H9 (cell line): ENCODE data around the gene PPP1CA. TPM values are rescaled to one million over a fixed set of nuclear protein-coding genes. Genes with fewer than 3 reads are reported as not detected.

Experiments used
- DNase-seq: peaks from one replicate; pipeline ENCODE4 v3.0.0-alpha.2; 2017
- H2AFZ ChIP-seq: one replicate; pipeline ENCODE4 v1.6.1; 2013; ENCODE audit warnings: mild to moderate bottlenecking, low read length, control low read depth, moderate library complexity
- H2AK5ac ChIP-seq: 2 replicates; pipeline ENCODE4 v1.6.1; 2013; ENCODE audit warnings: low read length, control low read depth, mixed read lengths; ENCODE audit not compliant: insufficient read length
- H2BK120ac ChIP-seq: one replicate; pipeline ENCODE4 v1.6.1; 2013; ENCODE audit warnings: low read depth, mild to moderate bottlenecking, low read length, control low read depth, inconsistent platforms; ENCODE audit not compliant: poor library complexity, severe bottlenecking
- H2BK12ac ChIP-seq: 2 replicates; pipeline ENCODE4 v1.6.1; 2013; ENCODE audit warnings: low read length, control low read depth, mixed read lengths, low read depth; ENCODE audit not compliant: insufficient read length
- H2BK15ac ChIP-seq: 2 replicates; pipeline ENCODE4 v1.6.1; 2013; ENCODE audit warnings: low read depth, low read length, control low read depth
- H2BK20ac ChIP-seq: one replicate; pipeline ENCODE4 v1.6.1; 2013; ENCODE audit warnings: low read depth, mild to moderate bottlenecking, low read length, control low read depth, inconsistent platforms; ENCODE audit not compliant: poor library complexity, severe bottlenecking
- H2BK5ac ChIP-seq: 2 replicates; pipeline ENCODE4 v1.6.1; 2013; ENCODE audit warnings: low read length, control low read depth, mixed read lengths; ENCODE audit not compliant: insufficient read length
- H3K14ac ChIP-seq: 2 replicates; pipeline ENCODE4 v1.6.1; 2013; ENCODE audit warnings: low read length, control low read depth; ENCODE audit not compliant: insufficient read depth
- H3K18ac ChIP-seq: 2 replicates; pipeline ENCODE4 v1.6.1; 2013; ENCODE audit warnings: low read depth, mild to moderate bottlenecking, mixed read lengths, low read length, control low read depth; ENCODE audit not compliant: insufficient read length
- H3K23ac ChIP-seq: 2 replicates; pipeline ENCODE4 v1.6.1; 2013; ENCODE audit warnings: low read length, control low read depth, mixed read lengths, low read depth; ENCODE audit not compliant: insufficient read length
- H3K23me2 ChIP-seq: 2 replicates; pipeline ENCODE4 v1.6.1; 2013; ENCODE audit warnings: low read depth, mild to moderate bottlenecking, mixed read lengths, low read length, control low read depth; ENCODE audit not compliant: insufficient read length, poor library complexity, severe bottlenecking
- H3K27ac ChIP-seq: 2 replicates; pipeline ENCODE4 v1.5.1; 2013; ENCODE audit warnings: low read length, control low read depth, mixed read lengths, low read depth; ENCODE audit not compliant: insufficient read length
- H3K27me3 ChIP-seq: 2 replicates; pipeline ENCODE4 v1.6.1; 2013; ENCODE audit warnings: low read length, control low read depth, inconsistent platforms; ENCODE audit not compliant: insufficient read depth
- H3K4ac ChIP-seq: 2 replicates; pipeline ENCODE4 v1.6.1; 2013; ENCODE audit warnings: low read depth, mild to moderate bottlenecking, control low read depth, inconsistent platforms, low read length, moderate library complexity
- H3K4me1 ChIP-seq: 2 replicates; pipeline ENCODE4 v1.6.1; 2013; ENCODE audit warnings: low read length, control low read depth, inconsistent platforms; ENCODE audit not compliant: insufficient read depth
- H3K4me2 ChIP-seq: 2 replicates; pipeline ENCODE4 v1.6.1; 2013; ENCODE audit warnings: low read length, control low read depth, mixed read lengths; ENCODE audit not compliant: insufficient read length, insufficient read depth
- H3K56ac ChIP-seq: 2 replicates; pipeline ENCODE4 v1.6.1; 2013; ENCODE audit warnings: low read depth, mild to moderate bottlenecking, mixed read lengths, low read length, control low read depth; ENCODE audit not compliant: insufficient read length
- H3K79me1 ChIP-seq: 2 replicates; pipeline ENCODE4 v1.6.1; 2013; ENCODE audit warnings: low read depth, mild to moderate bottlenecking, moderate library complexity, low read length, control low read depth, inconsistent platforms; ENCODE audit not compliant: insufficient read depth, poor library complexity, severe bottlenecking
- H3K79me2 ChIP-seq: 2 replicates; pipeline ENCODE4 v1.6.1; 2013; ENCODE audit warnings: low read length, control low read depth, inconsistent platforms; ENCODE audit not compliant: insufficient read depth
- H3K9ac ChIP-seq: 2 replicates; pipeline ENCODE4 v1.6.1; 2013; ENCODE audit warnings: low read length, control low read depth, mixed read lengths; ENCODE audit not compliant: insufficient read length; ENCODE audit errors: extremely low read depth
- H3K9me3 ChIP-seq: one replicate; pipeline ENCODE4 v1.6.1; 2013; ENCODE audit warnings: low read depth, low read length, inconsistent platforms; ENCODE audit not compliant: control insufficient read depth
- H3T11ph ChIP-seq: one replicate; pipeline ENCODE4 v1.6.1; 2013; ENCODE audit warnings: mild to moderate bottlenecking, low read length, control low read depth, inconsistent platforms
- H4K20me1 ChIP-seq: one replicate; pipeline ENCODE4 v1.6.1; 2013; ENCODE audit not compliant: control insufficient read depth, insufficient read length, insufficient read depth
- H4K5ac ChIP-seq: 2 replicates; pipeline ENCODE4 v1.6.1; 2013; ENCODE audit warnings: low read depth, mild to moderate bottlenecking, mixed read lengths, low read length, control low read depth; ENCODE audit not compliant: insufficient read length
- H4K8ac ChIP-seq: replicated peaks from 2 replicates; pipeline ENCODE4 v1.6.1; 2013; ENCODE audit warnings: low read length, control low read depth, mixed read lengths, low read depth; ENCODE audit not compliant: insufficient read length
- H4K91ac ChIP-seq: 2 replicates; pipeline ENCODE4 v1.6.1; 2013; ENCODE audit warnings: low read depth, mild to moderate bottlenecking, moderate library complexity, mixed read lengths, low read length, control low read depth; ENCODE audit not compliant: insufficient read length
- H3K27ac Mint-ChIP-seq, 3 experiments: 2 replicates in 2 of 3; 3 replicates in 1 of 3; pipeline ENCODE4 v1.8.0; 2020 to 2021; ENCODE audit warnings: mixed read lengths in 3 of 3, mild to moderate bottlenecking in 1 of 3, moderate library complexity in 1 of 3
- H3K27me3 Mint-ChIP-seq: 2 replicates; pipeline ENCODE4 v1.8.0; 2021; ENCODE audit warnings: low read depth, mild to moderate bottlenecking, moderate library complexity, mixed read lengths
- H3K36me3 Mint-ChIP-seq, 3 experiments: 2 replicates in 2 of 3; 3 replicates in 1 of 3; pipeline ENCODE4 v1.8.0; 2020 to 2021; ENCODE audit warnings: low read depth in 3 of 3, mixed read lengths in 3 of 3; ENCODE audit not compliant: insufficient read depth in 1 of 3
- H3K4me1 Mint-ChIP-seq, 2 experiments: 2 replicates each; pipeline ENCODE4 v1.8.0; 2020; ENCODE audit warnings: mixed read lengths in 2 of 2
- H3K4me3 Mint-ChIP-seq, 2 experiments: 2 replicates in 1 of 2; 3 replicates in 1 of 2; pipeline ENCODE4 v1.8.0; 2020 to 2021; ENCODE audit warnings: mild to moderate bottlenecking in 2 of 2, mixed read lengths in 2 of 2, moderate library complexity in 1 of 2
- H3K9me3 Mint-ChIP-seq, 2 experiments: 2 replicates in 1 of 2; 3 replicates in 1 of 2; pipeline ENCODE4 v1.8.0; 2020; ENCODE audit warnings: mild to moderate bottlenecking in 2 of 2, mixed read lengths in 2 of 2, moderate library complexity in 1 of 2
- WGBS: extraction: QIAGEN DNeasy Blood & Tissue Kit; methylation state at CpG from one replicate; pipeline ENCODE4 v1.1.7; 2013; ENCODE audit warnings: missing lambda C conversion rate, low lambda C conversion rate, mixed read lengths; ENCODE audit not compliant: insufficient read length; ENCODE audit errors: extremely low coverage; 5-methylcytosine and 5-hydroxymethylcytosine counted together
- total RNA-seq: library from RNA; stranded (reverse); gene quantifications from 2 replicates; pipeline ENCODE4 v1.2.1, GENCODE V29; 2021
- TF ChIP-seq, protein P1 (sequence below): fragments of 200-600 bp; sonication (generic); conservative IDR thresholded peaks from 3 replicates; pipeline ENCODE4 v1.8.0; 2021; ENCODE audit warnings: antibody characterized with exemption, mild to moderate bottlenecking

PPP1CA gene
- total RNA-seq, 1 experiment from 2014 or later = 205 TPM

DNA sequence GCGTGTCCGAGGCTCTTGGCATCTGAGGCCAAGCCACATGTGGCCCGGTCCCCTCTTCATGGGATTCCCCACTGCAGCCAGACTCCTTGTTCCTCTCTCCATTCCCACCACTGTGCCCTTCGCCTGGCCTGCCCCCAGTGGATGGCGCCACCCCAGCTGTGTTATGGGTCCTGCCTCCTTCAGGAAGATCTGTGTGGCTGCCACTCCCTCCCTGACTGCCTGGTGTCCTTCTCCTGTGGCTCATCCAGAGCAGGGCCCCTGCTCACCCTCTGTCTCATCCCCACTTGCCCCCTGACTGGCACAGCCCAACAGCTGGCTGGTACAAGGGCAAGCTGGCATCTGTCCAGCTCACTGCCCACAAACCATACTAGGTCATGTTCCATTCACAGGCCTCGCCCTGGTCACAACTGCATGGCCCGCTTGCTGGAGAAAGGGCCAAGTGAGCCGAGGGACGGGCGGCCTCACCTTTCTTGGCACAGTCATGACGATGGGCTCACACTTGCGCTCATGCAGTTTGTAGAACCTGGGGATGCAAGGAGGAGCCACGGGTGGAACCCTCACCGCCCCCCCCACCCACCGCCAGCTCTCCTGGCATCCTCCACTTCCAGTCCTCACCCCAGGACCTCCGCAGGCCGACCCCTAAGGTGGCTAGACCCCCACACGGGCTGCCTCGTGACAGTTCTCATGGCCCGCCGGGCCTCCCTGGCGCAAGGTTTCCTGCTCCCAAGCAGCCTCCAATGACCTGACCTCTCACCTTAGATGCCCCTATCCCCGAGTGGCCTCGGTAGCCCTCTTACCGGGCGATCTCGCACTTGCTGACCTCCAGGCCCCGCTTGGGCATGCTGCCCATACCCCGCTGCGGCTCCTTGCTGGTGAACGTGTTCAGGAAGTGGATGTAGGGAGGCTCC lies 37.9 kb upstream of the PPP1CA start:
- no peak overlapping the region for H4K91ac ChIP-seq
- H3T11ph ChIP-seq = no peak overlapping the region
- TF ChIP-seq, protein P1, sequence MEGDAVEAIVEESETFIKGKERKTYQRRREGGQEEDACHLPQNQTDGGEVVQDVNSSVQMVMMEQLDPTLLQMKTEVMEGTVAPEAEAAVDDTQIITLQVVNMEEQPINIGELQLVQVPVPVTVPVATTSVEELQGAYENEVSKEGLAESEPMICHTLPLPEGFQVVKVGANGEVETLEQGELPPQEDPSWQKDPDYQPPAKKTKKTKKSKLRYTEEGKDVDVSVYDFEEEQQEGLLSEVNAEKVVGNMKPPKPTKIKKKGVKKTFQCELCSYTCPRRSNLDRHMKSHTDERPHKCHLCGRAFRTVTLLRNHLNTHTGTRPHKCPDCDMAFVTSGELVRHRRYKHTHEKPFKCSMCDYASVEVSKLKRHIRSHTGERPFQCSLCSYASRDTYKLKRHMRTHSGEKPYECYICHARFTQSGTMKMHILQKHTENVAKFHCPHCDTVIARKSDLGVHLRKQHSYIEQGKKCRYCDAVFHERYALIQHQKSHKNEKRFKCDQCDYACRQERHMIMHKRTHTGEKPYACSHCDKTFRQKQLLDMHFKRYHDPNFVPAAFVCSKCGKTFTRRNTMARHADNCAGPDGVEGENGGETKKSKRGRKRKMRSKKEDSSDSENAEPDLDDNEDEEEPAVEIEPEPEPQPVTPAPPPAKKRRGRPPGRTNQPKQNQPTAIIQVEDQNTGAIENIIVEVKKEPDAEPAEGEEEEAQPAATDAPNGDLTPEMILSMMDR = peak; percentile 46; the same call in 2 of the 3 replicates
- H2BK5ac ChIP-seq = no peak overlapping the region
- no peak overlapping the region for H2BK20ac ChIP-seq
- H3K36me3 Mint-ChIP-seq = peaks cover 10 to 37% (median 35%) of the 10 kb centered on the region in 3 experiments; a peak in 6 of 7 replicates
- no peaks in the 10 kb centered on the region for H3K79me2 ChIP-seq
- H3K14ac ChIP-seq = no peak overlapping the region
- no peaks in the 10 kb centered on the region for H3K79me1 ChIP-seq
- no peak overlapping the region for H2AFZ ChIP-seq
- peaks cover 4 to 15% of the 10 kb centered on the region in 2 experiments for H3K4me1 Mint-ChIP-seq
- H3K9ac ChIP-seq = no peak overlapping the region
- no peaks in the 10 kb centered on the region; the same call in 1 of the 2 replicates for H3K27me3 Mint-ChIP-seq
- peak overlapping the region in 1 of 3 experiments; percentile 55; a peak in 2 of 7 replicates for H3K27ac Mint-ChIP-seq
- DNase-seq = peak; percentile 63
- H2BK12ac ChIP-seq = no peak overlapping the region
- no peak overlapping the region for H3K27ac ChIP-seq
- no peaks in the 10 kb centered on the region; the same call in 1 of the 2 replicates for H3K4me1 ChIP-seq
- H4K20me1 ChIP-seq = no peaks in the 10 kb centered on the region
- H3K9me3 Mint-ChIP-seq = no peaks in the 10 kb centered on the region
- H2BK120ac ChIP-seq = no peak overlapping the region
- no peak overlapping the region for H3K56ac ChIP-seq
- no CpG with 5 or more reads among the region's 31 CpGs for WGBS
- no peak overlapping the region for H3K23ac ChIP-seq
- H4K8ac ChIP-seq = no peak overlapping the region
- no peak overlapping the region for H3K18ac ChIP-seq
- no peak overlapping the region for H2AK5ac ChIP-seq
- H3K4me2 ChIP-seq = no peak overlapping the region
- no peaks in the 10 kb centered on the region for H3K27me3 ChIP-seq
- H3K4ac ChIP-seq = no peak overlapping the region
- H3K4me3 Mint-ChIP-seq = peak overlapping the region in 1 of 2 experiments; percentile 44; a peak in 2 of 5 replicates
- no peak overlapping the region for H4K5ac ChIP-seq
- H3K23me2 ChIP-seq = peaks cover 4% of the 10 kb centered on the region
- no peak overlapping the region for H2BK15ac ChIP-seq
- no peaks in the 10 kb centered on the region for H3K9me3 ChIP-seq
